Cardiac septum (tissue), 1 donor: ENCODE measurements around the gene SETD2. TPM values are rescaled to one million over a fixed set of nuclear protein-coding genes. Genes with fewer than 3 reads are reported as not detected.

ENCODE experiments used
- DNase-seq: peaks from one replicate; pipeline ENCODE4 v3.0.0-alpha.2; 2020; ENCODE audit warnings: low spot score
- intact Hi-C: fragments of 100-400 bp; cut with DNase I; formaldehyde crosslinking; loops from one replicate; pipeline ENCODE4 v1.14.0; 2022
- total RNA-seq: library from RNA; stranded (reverse); fragmentation: NEBNext Ultra II Directional; extraction: Animal tissue kit (Norgen Biotek cat#: 25700); gene quantifications from one replicate; pipeline ENCODE4 v1.2.1, GENCODE V29; 2021
- donor health status: DM: no; HTN: no; CAD: no.

Gene SETD2
- total RNA-seq, 1 donor from 2014 or later = 35.6 TPM

DNA sequence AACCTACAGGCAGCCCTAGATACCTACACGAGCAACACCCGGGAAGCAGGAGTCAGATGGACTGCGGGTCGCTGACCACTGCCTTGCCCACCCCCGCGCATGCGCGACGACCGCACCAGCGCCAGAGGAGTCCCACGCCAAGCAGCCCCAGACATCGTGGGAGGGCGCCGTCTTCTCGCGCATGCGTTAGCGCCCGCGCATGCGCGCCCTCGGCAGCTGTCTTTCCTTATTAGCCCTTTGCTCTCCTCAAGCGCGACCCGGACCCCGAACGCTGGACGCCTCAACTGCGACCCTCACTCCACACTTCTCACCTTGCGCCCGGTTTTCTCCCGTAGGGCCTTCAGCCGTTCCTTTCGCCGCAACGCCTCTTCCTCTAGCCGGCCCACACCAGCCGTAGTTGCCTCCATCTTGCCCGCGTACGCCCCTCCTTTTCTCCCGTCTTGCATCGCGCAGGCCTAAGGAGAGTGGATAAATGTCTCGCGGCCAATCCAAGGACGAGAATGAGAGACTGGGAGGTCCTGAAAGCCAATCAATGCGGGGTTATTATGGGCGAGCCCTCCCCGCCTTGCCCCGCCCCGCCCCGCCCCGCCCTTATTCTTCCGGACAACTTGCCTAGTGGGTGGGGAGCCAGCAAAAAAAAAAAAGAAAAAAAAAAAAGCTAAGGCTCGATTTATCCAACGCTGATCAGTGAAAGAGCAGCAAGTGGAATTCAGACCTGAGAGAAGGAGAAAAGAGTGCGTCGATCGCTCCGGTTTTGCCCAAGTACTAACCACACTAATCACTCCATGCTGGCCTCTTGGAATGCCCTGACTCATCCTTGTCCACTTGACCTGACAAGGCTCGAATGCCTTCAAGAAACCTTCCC is 187.4 kb downstream of the SETD2 start, which contains the start of gene CCDC12:
Gene CCDC12, minus strand, starts transcription at position 420 of the 865 bp plus-strand sequence. Its CDS starts 13 bp downstream, at position 407.
- peak; percentile 98 for DNase-seq
- intact Hi-C loops = loop anchor here (2.0 to 10.0 kb wide), 2 partner anchors 28 to 188 kb away; partner anchors contain the start of gene SETD2

GRCh38 chr3:46974421-46975171 is 189.3 kb downstream of the SETD2 start:
- intact Hi-C loops = loop anchor here (10.0 kb wide), 1 partner anchor 190 kb away; the partner anchor contains the start of gene SETD2
- peak; percentile 17 for DNase-seq

- intact Hi-C loops = loop anchor here (10.0 kb wide), 1 partner anchor 192 kb away; the partner anchor contains the start of gene SETD2
- DNase-seq = no peak
These were observed 191.5 kb downstream of the SETD2 start for GRCh38 chr3:46972396-46972795.

- intact Hi-C loops = loop anchor here (10.0 kb wide), 1 partner anchor 193 kb away; the partner anchor contains the start of gene SETD2
- DNase-seq = peak; percentile 20
These were observed 192.2 kb downstream of the SETD2 start for GRCh38 chr3:46971742-46972141.

DNA sequence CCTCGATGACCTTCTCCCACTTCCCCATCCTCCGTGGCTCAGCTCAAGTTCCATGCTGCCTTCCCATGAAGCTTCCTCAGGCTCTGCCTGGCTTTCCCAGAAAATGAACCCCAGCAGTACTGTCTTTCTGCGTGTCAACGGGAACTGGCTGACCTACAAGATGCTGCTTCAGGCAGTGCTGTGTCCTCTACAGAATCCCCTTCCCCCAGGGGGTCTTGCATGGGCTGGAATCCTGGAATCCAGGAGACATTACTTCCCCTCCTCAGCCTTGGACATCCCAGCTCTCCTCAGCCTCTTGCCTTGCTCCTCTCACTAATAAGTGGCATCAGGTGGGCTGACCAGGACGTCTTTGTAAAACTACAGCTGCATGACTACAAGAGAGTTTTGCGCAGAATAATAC is 192.8 kb downstream of the SETD2 start:
- peak; percentile 70 for DNase-seq
- intact Hi-C loops = loop anchor here (10.0 kb wide), 1 partner anchor 194 kb away; the partner anchor contains the start of gene SETD2

- intact Hi-C loops = loop anchor here (10.0 kb wide), 1 partner anchor 194 kb away; the partner anchor contains the start of gene SETD2
- DNase-seq = no peak
These were observed 193.4 kb downstream of the SETD2 start for GRCh38 chr3:46970391-46971091.

GRCh38 chr3:46968783-46969428 is 195.0 kb downstream of the SETD2 start:
- no peak for DNase-seq
- intact Hi-C loops = no loop called here

- intact Hi-C loops = no loop called here
- DNase-seq = no peak
These were observed 197.1 kb downstream of the SETD2 start for GRCh38 chr3:46966811-46967210.

Other genes starting within 250 kb of the SETD2 start
- 35.6 TPM for gene CCDC12, start 187.4 kb downstream of the SETD2 start, total RNA-seq
- gene NBEAL2, start 184.4 kb downstream of the SETD2 start, total RNA-seq = 14.2 TPM
- gene KIF9, start 118.7 kb upstream of the SETD2 start, total RNA-seq = 11.7 TPM
- 47.6 TPM for gene KLHL18, start 118.8 kb upstream of the SETD2 start, total RNA-seq
- gene PTPN23, start 216.9 kb upstream of the SETD2 start, total RNA-seq = 24.0 TPM